Karpas-422 (cell line): Measurements from ENCODE around the gene ELFN2. TPM values are rescaled to one million over a fixed set of nuclear protein-coding genes. Genes with fewer than 3 reads are reported as not detected.

Experiments
- DNase-seq: peaks from one replicate; pipeline ENCODE4 v3.0.0-alpha.2; 2015
- H2AFZ ChIP-seq: fragments of 200-600 bp; sonication (generic); 2 replicates; pipeline ENCODE4 v1.6.1; 2014; ENCODE audit warnings: antibody characterized with exemption, low read length, mixed read lengths
- H3K27ac ChIP-seq: fragments of 200-600 bp; sonication (generic); 2 replicates; pipeline ENCODE4 v1.5.1; 2014; ENCODE audit warnings: mild to moderate bottlenecking, low read length, moderate library complexity
- H3K27me3 ChIP-seq: fragments of 200-600 bp; sonication (generic); 2 replicates; pipeline ENCODE4 v1.6.1; 2014; ENCODE audit warnings: low read length, mixed read lengths
- H3K36me3 ChIP-seq: fragments of 200-600 bp; sonication (generic); 2 replicates; pipeline ENCODE4 v1.6.1; 2014; ENCODE audit warnings: low read length, mixed read lengths; ENCODE audit not compliant: insufficient read depth
- H3K4me1 ChIP-seq: fragments of 200-600 bp; sonication (generic); 2 replicates; pipeline ENCODE4 v1.6.1; 2014; ENCODE audit warnings: mild to moderate bottlenecking, low read length, mixed read lengths
- H3K4me2 ChIP-seq: fragments of 200-600 bp; sonication (generic); 2 replicates; pipeline ENCODE4 v1.6.1; 2014; ENCODE audit warnings: low read length, low read depth, mild to moderate bottlenecking; ENCODE audit not compliant: poor library complexity, severe bottlenecking
- H3K4me3 ChIP-seq: fragments of 200-600 bp; sonication (generic); 2 replicates; pipeline ENCODE4 v1.5.1; 2014; ENCODE audit warnings: mild to moderate bottlenecking, antibody characterized with exemption, low read length, mixed read lengths
- H3K79me2 ChIP-seq: fragments of 200-600 bp; sonication (generic); 2 replicates; pipeline ENCODE4 v1.6.1; 2014; ENCODE audit warnings: mild to moderate bottlenecking, low read length, mixed read lengths
- H3K9ac ChIP-seq: fragments of 200-600 bp; sonication (generic); 2 replicates; pipeline ENCODE4 v1.6.0; 2014; ENCODE audit warnings: low read length
- H3K9me2 ChIP-seq: fragments of 200-600 bp; sonication (generic), shearing (Covaris generic); replicated peaks from 2 replicates; pipeline ENCODE4 v1.6.0; 2014; ENCODE audit warnings: mild to moderate bottlenecking, low read length, moderate library complexity; ENCODE audit not compliant: insufficient read depth
- H3K9me3 ChIP-seq: fragments of 300-700, 200-600 bp; sonication (generic); 2 replicates; pipeline ENCODE4 v1.6.1; 2014; ENCODE audit warnings: low read length, mixed read lengths
- H4K20me1 ChIP-seq: fragments of 200-600 bp; sonication (generic); 2 replicates; pipeline ENCODE4 v1.6.1; 2014; ENCODE audit warnings: mild to moderate bottlenecking, antibody characterized with exemption, low read length, low read depth; ENCODE audit not compliant: insufficient read depth
- total RNA-seq: library from RNA; depleted of rRNA; stranded (reverse); fragments of >200 nt; shearing (Covaris generic); gene quantifications from 2 replicates; pipeline ENCODE4 v1.2.3, GENCODE V29; 2014; ENCODE audit warnings: low replicate concordance; rRNA removed

The ELFN2 gene
- total RNA-seq: not detected in 2 replicates

DNA sequence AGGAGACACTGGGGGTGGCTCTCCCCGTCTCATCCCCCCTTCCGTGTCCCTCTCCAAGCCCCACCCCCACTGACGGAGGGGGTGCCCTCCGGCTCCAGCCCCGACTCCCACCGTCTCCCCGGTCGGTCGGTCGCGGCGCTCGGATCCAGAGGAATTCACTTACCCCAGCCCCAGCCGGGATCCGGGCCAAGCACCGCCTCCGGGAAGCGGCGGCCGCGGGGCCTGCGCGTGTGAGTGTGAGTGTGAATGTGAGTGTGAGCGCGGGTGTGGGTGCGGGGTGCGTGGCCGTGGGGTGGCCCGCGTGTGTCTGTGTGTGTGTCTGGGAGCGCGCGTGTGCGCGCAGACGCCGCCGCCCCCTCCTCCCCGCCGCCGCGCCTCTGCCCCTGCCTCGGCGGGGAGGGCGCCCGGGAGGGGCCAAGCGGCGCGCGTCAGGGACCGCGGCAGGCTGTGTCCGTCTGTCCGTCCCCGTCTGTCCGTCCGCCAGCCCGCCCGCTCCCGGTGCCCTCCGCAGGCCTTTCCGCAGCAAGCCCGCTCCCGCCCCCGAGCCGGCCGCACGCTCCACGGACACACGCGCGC lies at the start of gene ELFN2:
TSS of gene ELFN2 (minus strand) at position 345 of the 576 bp plus-strand sequence. CDS start 51,945 bp downstream, outside the sequence.
- Histone ChIP-seq H3K9ac (no peak within 1 kb of the TSS), H3K9me3 (no peaks in the 10 kb centered on the region), H3K79me2 (no peaks in the 10 kb centered on the region), H3K9me2 (no peaks in the 10 kb centered on the region), H3K27ac (no peak within 1 kb of the TSS), H3K36me3 (no peaks in the 10 kb centered on the region), H3K27me3 (no peaks in the 10 kb centered on the region), H3K4me3 (no peak within 1 kb of the TSS), H4K20me1 (peaks cover 4% of the 10 kb centered on the region; the same call in 1 of the 2 replicates), H3K4me1 (no peaks in the 10 kb centered on the region), H2AFZ (no peak within 1 kb of the TSS), H3K4me2 (no peak within 1 kb of the TSS)
- no peak for DNase-seq

DNA sequence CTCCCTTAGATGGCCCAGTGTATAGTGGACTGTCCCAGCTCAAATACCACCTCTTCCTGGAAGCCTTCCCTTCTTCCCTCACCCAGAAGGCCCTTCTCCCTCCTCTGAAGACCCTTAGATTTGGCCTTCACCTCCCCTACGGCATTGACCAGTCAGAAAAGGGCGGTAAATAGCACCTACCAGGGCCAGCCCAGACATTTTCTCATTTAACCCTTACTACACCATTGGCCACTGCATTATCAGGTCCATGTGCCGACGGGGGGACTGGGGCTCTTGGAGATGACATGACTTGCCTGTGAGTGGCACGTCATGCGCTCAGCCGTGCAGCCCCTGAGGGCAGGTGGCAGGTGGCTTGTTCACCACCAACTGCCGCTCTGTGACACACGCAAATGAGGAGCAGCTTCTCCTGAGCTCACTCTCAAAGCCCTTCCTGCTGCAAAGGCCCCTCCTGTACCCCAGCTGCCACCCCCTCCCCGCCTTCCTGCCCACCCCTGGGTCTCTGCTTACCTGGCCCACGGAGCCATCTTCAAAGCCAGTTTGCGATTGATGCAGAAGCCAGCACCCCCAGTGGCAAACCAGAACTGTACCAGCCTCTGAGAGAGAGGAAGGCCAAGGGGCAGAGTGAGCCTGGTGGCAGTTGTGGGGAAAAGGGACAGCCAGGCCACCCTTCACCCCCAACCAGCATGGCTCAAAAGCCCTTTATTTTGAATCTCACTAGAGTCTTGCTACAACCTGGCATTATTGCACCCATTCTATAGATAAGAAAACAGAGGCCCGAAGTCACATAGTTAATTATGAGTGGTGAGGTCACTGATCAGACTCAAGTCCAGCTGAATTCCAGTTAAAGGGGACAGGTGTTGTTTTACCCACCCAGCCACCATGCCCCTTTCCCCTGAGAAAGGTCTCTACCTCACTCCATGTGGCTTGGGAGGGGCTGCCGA lies 49.4 kb upstream of the ELFN2 start:
- H3K79me2 ChIP-seq: peaks cover 15% of the 10 kb centered on the region
- H3K4me3 ChIP-seq: no peak overlapping the region
- H3K9me2 ChIP-seq: no peaks in the 10 kb centered on the region
- peaks cover 30% of the 10 kb centered on the region for H3K4me1 ChIP-seq
- H3K27me3 ChIP-seq: no peaks in the 10 kb centered on the region
- peak; percentile 63 for DNase-seq
- H3K36me3 ChIP-seq: peaks cover 9% of the 10 kb centered on the region; the same call in 1 of the 2 replicates
- H3K4me2 ChIP-seq: peak overlapping the region; percentile 23
- no peak overlapping the region for H2AFZ ChIP-seq
- H3K27ac ChIP-seq: peak overlapping the region; percentile 86
- H4K20me1 ChIP-seq: peaks cover 18% of the 10 kb centered on the region; the same call in 1 of the 2 replicates
- no peaks in the 10 kb centered on the region for H3K9me3 ChIP-seq
- peak overlapping the region; percentile 28 for H3K9ac ChIP-seq

DNA sequence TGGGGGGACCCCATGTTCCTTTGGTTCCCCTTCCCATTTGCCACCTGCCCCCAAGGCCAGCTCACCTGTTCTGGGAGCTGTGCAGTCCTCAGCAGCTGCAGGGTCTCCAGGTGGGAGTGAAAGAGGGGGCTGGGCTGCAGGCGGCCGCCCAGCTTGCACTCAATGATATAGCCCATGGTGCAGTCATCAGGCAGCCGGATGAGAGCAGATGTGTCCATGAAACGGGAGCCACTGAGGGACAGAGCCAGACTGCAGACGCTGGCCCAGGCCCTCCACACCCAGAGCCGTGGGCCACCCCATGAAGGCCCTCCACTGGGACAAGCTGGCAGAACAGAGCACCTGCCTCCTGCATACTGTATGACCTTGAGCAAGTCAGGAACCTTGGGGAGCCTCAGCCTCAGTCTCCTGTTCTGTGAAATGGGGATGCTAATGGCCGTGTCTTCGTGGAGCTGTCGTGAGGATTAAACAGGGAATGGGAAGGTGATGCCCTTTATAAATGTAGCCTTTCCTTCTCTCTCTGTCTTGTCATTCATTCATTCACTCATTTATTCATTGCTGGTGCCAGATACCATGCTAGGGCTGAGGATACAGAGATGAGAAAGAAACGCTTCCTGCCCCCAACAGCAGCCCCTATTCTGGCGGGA lies 47.3 kb upstream of the ELFN2 start:
- Histone ChIP-seq H3K9me3 (no peaks in the 10 kb centered on the region), H3K27ac (no peak overlapping the region), H3K36me3 (peaks cover 8% of the 10 kb centered on the region; the same call in 1 of the 2 replicates), H3K27me3 (no peaks in the 10 kb centered on the region), H3K4me2 (no peak overlapping the region), H3K4me3 (no peak overlapping the region), H2AFZ (no peak overlapping the region), H3K9ac (no peak overlapping the region), H3K79me2 (no peaks in the 10 kb centered on the region), H3K4me1 (peaks cover 28% of the 10 kb centered on the region), H4K20me1 (peaks cover 11% of the 10 kb centered on the region; the same call in 1 of the 2 replicates), H3K9me2 (no peaks in the 10 kb centered on the region)
- no peak for DNase-seq

DNA sequence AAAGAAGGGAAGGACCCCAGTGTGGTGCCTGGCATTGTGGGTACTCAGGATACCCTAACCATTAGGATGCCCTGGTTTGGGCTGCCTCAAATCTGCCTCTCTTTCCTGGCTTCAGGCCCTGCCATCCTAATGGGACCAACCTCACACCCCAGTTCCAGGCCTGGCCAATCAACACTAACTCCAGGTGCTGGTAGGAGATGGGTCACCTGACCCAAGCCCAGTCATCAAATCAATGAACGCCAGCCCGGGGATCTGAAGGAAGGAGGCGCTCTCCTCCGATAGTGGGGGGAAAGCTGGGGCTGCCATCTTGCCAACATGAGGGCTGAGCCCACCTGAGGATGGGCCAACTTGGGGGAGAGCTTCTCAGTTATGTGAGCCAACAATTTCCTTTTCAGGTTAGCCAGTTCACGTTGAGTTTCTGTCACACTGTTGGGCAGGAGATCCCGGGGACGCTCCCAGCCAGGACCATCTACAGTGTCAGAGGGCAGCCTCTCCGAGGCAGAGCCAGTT lies 46.2 kb upstream of the ELFN2 start:
- Histone ChIP-seq H3K9ac (no peak overlapping the region), H3K27ac (no peak overlapping the region), H3K9me3 (no peaks in the 10 kb centered on the region), H3K79me2 (no peaks in the 10 kb centered on the region), H3K27me3 (no peaks in the 10 kb centered on the region), H3K4me3 (no peak overlapping the region), H4K20me1 (peaks cover 11% of the 10 kb centered on the region; the same call in 1 of the 2 replicates), H2AFZ (no peak overlapping the region), H3K4me1 (peaks cover 28% of the 10 kb centered on the region), H3K36me3 (peaks cover 8% of the 10 kb centered on the region), H3K9me2 (no peaks in the 10 kb centered on the region), H3K4me2 (no peak overlapping the region)
- no peak for DNase-seq

DNA sequence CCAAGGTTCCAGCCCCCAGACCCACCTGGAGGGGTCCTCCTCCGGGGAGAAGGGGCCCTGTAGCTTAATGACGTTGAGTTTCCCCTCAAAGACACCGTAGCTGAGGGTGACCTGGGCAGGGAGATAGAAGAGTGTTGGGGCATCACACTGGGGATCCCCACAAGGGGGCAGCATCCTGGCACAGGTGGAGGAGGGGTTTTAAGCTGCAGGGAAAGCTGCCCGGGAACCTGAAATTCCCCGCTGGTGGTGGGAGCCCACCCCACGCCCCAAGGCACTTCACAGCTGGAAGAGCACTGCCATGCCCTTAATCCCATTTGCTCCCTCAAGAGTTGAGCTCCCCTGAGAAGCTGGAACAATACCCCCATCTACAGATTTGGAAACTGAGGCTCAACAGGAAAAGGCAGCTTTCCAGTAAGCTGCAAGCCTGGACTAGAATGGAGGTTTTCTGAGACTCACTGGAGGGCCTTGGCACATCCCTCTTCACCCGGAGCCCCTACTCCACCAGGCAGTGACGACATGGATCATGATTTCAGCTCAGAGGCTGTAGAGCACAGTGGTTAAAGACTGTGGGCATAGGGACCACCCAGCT lies 45.2 kb upstream of the ELFN2 start:
- H3K27ac ChIP-seq: no peak overlapping the region
- no peaks in the 10 kb centered on the region for H3K9me3 ChIP-seq
- no peak overlapping the region for H3K4me2 ChIP-seq
- no peaks in the 10 kb centered on the region for H3K27me3 ChIP-seq
- H4K20me1 ChIP-seq: peaks cover 11% of the 10 kb centered on the region; the same call in 1 of the 2 replicates
- no peak overlapping the region for H3K4me3 ChIP-seq
- H3K9me2 ChIP-seq: no peaks in the 10 kb centered on the region
- H3K9ac ChIP-seq: no peak overlapping the region
- peaks cover 19% of the 10 kb centered on the region for H3K4me1 ChIP-seq
- peak; percentile 71 for DNase-seq
- no peaks in the 10 kb centered on the region for H3K79me2 ChIP-seq
- peaks cover 5% of the 10 kb centered on the region for H3K36me3 ChIP-seq
- no peak overlapping the region for H2AFZ ChIP-seq

GRCh38 chr22:37471727-37472417 lies 44.6 kb upstream of the ELFN2 start:
- no peak overlapping the region for H2AFZ ChIP-seq
- H3K4me2 ChIP-seq: no peak overlapping the region
- no peak overlapping the region for H3K27ac ChIP-seq
- no peaks in the 10 kb centered on the region for H3K9me2 ChIP-seq
- no peak overlapping the region for H3K4me3 ChIP-seq
- peaks cover 13% of the 10 kb centered on the region for H3K4me1 ChIP-seq
- H3K36me3 ChIP-seq: peaks cover 5% of the 10 kb centered on the region
- no peaks in the 10 kb centered on the region for H3K9me3 ChIP-seq
- DNase-seq: no peak
- H3K27me3 ChIP-seq: no peaks in the 10 kb centered on the region
- no peaks in the 10 kb centered on the region for H3K79me2 ChIP-seq
- H3K9ac ChIP-seq: no peak overlapping the region
- peaks cover 11% of the 10 kb centered on the region; the same call in 1 of the 2 replicates for H4K20me1 ChIP-seq

DNA sequence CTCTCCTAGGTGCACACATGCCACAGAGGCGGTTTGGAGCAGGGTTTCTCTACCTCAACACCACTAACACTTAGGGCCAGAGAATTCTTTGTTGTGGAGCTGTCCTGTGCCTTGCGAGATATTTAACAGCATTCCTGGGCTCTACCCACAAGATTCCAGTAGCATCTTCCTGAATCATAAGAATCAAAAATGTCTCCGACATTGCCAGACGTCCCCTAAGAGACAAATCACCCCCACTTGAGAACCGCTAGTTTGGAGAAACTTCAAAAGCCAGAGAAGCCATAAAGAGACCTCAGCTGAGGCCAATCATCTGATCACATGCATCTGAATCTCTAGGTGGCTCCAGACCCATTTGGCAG lies 42.8 kb upstream of the ELFN2 start:
- H3K36me3 ChIP-seq: no peaks in the 10 kb centered on the region; the same call in 1 of the 2 replicates
- H3K9me3 ChIP-seq: no peaks in the 10 kb centered on the region
- no peaks in the 10 kb centered on the region for H3K79me2 ChIP-seq
- H3K27me3 ChIP-seq: no peaks in the 10 kb centered on the region
- peaks cover 11% of the 10 kb centered on the region for H3K4me1 ChIP-seq
- no peak for DNase-seq
- no peak overlapping the region for H3K27ac ChIP-seq
- H2AFZ ChIP-seq: no peak overlapping the region
- H3K9me2 ChIP-seq: no peaks in the 10 kb centered on the region
- no peak overlapping the region for H3K4me2 ChIP-seq
- no peak overlapping the region for H3K9ac ChIP-seq
- peaks cover 16% of the 10 kb centered on the region; the same call in 1 of the 2 replicates for H4K20me1 ChIP-seq
- no peak overlapping the region for H3K4me3 ChIP-seq
